Left lobe of liver (tissue), 1 donor: Measurements from ENCODE around the gene MIS18A. TPM values are rescaled to one million over a fixed set of nuclear protein-coding genes. Genes with fewer than 3 reads are reported as not detected.

Experiments used
- total RNA-seq: library from RNA; stranded (reverse); gene quantifications from one replicate; pipeline ENCODE4 v1.2.1, GENCODE V29; 2021
- donor health status: DM: no; HTN: yes; CAD: no.

The MIS18A gene
- total RNA-seq, 1 donor from 2014 or later, result 2.4 TPM

Other genes starting within 250 kb of the MIS18A start
- 3.4 TPM for gene MRAP, start 19.8 kb upstream of the MIS18A start, total RNA-seq
- 9.2 TPM for gene URB1, start 114.0 kb upstream of the MIS18A start, total RNA-seq
- 5.0 TPM for gene EVA1C, start 133.7 kb upstream of the MIS18A start, total RNA-seq